Ishikawa (cell line): ENCODE results near the gene DNAL4.

Source experiments
- CEBPB ChIP-seq: IDR thresholded peaks from 2 replicates; pipeline ENCODE4 v1.6.1; 2012
- CREB1 ChIP-seq: IDR thresholded peaks from 2 replicates; pipeline ENCODE4 v1.6.1; 2012; ENCODE audit warnings: low read depth
- EGR1 ChIP-seq: IDR thresholded peaks from 2 replicates; pipeline ENCODE4 v1.6.1; 2012
- EP300 ChIP-seq: IDR thresholded peaks from 2 replicates; pipeline ENCODE4 v1.6.1; 2012; ENCODE audit warnings: borderline replicate concordance
- FOXM1 ChIP-seq: IDR thresholded peaks from 2 replicates; pipeline ENCODE4 v1.6.1; 2012; ENCODE audit warnings: low read depth, borderline replicate concordance
- MAX ChIP-seq: IDR thresholded peaks from 2 replicates; pipeline ENCODE4 v1.6.1; 2012
- NFIC ChIP-seq: IDR thresholded peaks from 2 replicates; pipeline ENCODE4 v1.6.1; 2012
- RAD21 ChIP-seq: IDR thresholded peaks from 2 replicates; pipeline ENCODE4 v1.6.1; 2012; ENCODE audit warnings: low read depth
- REST ChIP-seq: IDR thresholded peaks from 2 replicates; pipeline ENCODE4 v1.6.1; 2012; ENCODE audit warnings: low read depth, mild to moderate bottlenecking
- TAF1 ChIP-seq: IDR thresholded peaks from 2 replicates; pipeline ENCODE4 v1.6.1; 2012; ENCODE audit warnings: low read depth, mild to moderate bottlenecking
- TCF12 ChIP-seq: IDR thresholded peaks from 2 replicates; pipeline ENCODE4 v1.6.1; 2012; ENCODE audit warnings: low read depth
- TEAD4 ChIP-seq: IDR thresholded peaks from 2 replicates; pipeline ENCODE4 v1.6.1; 2012
- USF1 ChIP-seq: IDR thresholded peaks from 2 replicates; pipeline ENCODE4 v1.6.1; 2012
- YY1 ChIP-seq: IDR thresholded peaks from 2 replicates; pipeline ENCODE4 v1.6.1; 2012; ENCODE audit warnings: low read depth
- ZBTB7A ChIP-seq: IDR thresholded peaks from 2 replicates; pipeline ENCODE4 v1.6.1; 2012; ENCODE audit warnings: low read depth

The DNAL4 gene

GRCh38 chr22:38772623-38772873 is 21.4 kb downstream of the DNAL4 start:
- TF ChIP-seq CEBPB = no peak
- TF ChIP-seq TAF1 = no peak
- TF ChIP-seq TEAD4 = no peak
- TF ChIP-seq NFIC = no peak
- TF ChIP-seq EGR1 = no peak
- TF ChIP-seq REST = no peak
- no peak for TF ChIP-seq ZBTB7A
- TF ChIP-seq USF1 = no peak
- TF ChIP-seq CREB1 = no peak
- TF ChIP-seq MAX = no peak
- no peak for TF ChIP-seq FOXM1
- TF ChIP-seq EP300 = no peak
- TF ChIP-seq YY1 = no peak
- TF ChIP-seq TCF12 = no peak

- no peak for TF ChIP-seq USF1
- no peak for TF ChIP-seq MAX
- TF ChIP-seq NFIC = no peak
- TF ChIP-seq CEBPB = no peak
- TF ChIP-seq TAF1 = no peak
- no peak for TF ChIP-seq TCF12
These were observed 23.5 kb downstream of the DNAL4 start for GRCh38 chr22:38770257-38770949.

- TF ChIP-seq MAX = no peak
These were observed 25.9 kb downstream of the DNAL4 start for GRCh38 chr22:38768036-38768435.

- no peak for TF ChIP-seq TAF1
- TF ChIP-seq ZBTB7A = no peak
- no peak for TF ChIP-seq YY1
- TF ChIP-seq TCF12 = no peak
- no peak for TF ChIP-seq EP300
- TF ChIP-seq MAX = no peak
- TF ChIP-seq CREB1 = no peak
- TF ChIP-seq NFIC = no peak
- no peak for TF ChIP-seq USF1
- no peak for TF ChIP-seq RAD21
- no peak for TF ChIP-seq EGR1
- TF ChIP-seq REST = no peak
- TF ChIP-seq CEBPB = no peak
- TF ChIP-seq TEAD4 = no peak
- TF ChIP-seq FOXM1 = no peak
These were observed 26.6 kb downstream of the DNAL4 start for GRCh38 chr22:38767313-38767712.

- TF ChIP-seq TCF12 = no peak
- TF ChIP-seq RAD21 = peak; percentile 45
- TF ChIP-seq NFIC = peak; percentile 83
These were observed 27.7 kb downstream of the DNAL4 start for GRCh38 chr22:38766076-38766777.
